ENCODE results near the gene GALNT17.

Gene GALNT17

DNA sequence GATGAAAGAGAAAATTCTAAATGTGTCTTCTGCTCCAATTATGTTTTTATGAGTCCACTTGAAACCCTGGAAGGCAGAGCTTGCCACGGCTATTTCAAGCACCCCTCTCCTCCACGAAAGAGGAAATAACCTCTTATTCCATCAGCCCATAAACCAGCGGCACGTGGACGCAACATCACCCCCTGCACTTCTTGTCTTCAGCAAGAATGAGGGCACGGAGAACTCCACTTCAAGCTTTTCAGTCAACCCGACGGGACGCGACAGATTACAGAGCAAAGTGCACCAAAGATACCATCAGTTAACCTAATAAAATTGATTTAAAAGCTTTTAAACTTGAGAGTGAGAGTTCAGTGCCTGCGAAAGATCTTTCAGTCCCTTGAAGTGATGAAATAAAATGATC lies 406.3 kb downstream of the GALNT17 start:
- H3K4me3 ChIP-seq (ENCODE audit: low read depth, low read length), result no peak overlapping the region
- no peak for DNase-seq (ENCODE audit: low read depth)
- TF ChIP-seq, protein P1, sequence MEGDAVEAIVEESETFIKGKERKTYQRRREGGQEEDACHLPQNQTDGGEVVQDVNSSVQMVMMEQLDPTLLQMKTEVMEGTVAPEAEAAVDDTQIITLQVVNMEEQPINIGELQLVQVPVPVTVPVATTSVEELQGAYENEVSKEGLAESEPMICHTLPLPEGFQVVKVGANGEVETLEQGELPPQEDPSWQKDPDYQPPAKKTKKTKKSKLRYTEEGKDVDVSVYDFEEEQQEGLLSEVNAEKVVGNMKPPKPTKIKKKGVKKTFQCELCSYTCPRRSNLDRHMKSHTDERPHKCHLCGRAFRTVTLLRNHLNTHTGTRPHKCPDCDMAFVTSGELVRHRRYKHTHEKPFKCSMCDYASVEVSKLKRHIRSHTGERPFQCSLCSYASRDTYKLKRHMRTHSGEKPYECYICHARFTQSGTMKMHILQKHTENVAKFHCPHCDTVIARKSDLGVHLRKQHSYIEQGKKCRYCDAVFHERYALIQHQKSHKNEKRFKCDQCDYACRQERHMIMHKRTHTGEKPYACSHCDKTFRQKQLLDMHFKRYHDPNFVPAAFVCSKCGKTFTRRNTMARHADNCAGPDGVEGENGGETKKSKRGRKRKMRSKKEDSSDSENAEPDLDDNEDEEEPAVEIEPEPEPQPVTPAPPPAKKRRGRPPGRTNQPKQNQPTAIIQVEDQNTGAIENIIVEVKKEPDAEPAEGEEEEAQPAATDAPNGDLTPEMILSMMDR (IDR thresholded peaks at IDR 0.05; ENCODE audit: control insufficient read depth, extremely low read depth, insufficient read depth), result no peak

DNA sequence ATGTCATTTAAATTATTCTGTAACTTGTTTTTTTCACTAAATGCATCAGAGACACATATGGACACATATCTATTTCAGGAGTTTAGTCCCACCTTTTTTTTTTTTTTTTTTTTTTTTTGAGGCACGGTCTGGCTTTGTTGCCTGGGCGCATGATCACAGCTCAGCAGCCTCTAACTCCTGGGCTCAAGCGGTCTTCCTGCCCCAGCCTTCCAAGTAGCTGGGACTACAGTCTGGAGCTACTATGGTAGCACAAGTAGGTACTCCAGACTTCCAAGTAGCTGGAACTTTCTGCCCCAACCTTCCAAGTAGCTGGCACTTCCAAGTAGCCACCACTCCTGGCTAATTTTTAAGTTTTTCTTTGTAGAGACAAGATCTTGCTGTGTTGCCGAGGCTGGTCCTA lies 407.7 kb downstream of the GALNT17 start:
- no peak overlapping the region for H3K4me3 ChIP-seq (ENCODE audit: low read depth, low read length)
- DNase-seq (ENCODE audit: low read depth), result no peak
- TF ChIP-seq, protein P1 (IDR thresholded peaks at IDR 0.05; ENCODE audit: control insufficient read depth, extremely low read depth, insufficient read depth), result no peak

DNA sequence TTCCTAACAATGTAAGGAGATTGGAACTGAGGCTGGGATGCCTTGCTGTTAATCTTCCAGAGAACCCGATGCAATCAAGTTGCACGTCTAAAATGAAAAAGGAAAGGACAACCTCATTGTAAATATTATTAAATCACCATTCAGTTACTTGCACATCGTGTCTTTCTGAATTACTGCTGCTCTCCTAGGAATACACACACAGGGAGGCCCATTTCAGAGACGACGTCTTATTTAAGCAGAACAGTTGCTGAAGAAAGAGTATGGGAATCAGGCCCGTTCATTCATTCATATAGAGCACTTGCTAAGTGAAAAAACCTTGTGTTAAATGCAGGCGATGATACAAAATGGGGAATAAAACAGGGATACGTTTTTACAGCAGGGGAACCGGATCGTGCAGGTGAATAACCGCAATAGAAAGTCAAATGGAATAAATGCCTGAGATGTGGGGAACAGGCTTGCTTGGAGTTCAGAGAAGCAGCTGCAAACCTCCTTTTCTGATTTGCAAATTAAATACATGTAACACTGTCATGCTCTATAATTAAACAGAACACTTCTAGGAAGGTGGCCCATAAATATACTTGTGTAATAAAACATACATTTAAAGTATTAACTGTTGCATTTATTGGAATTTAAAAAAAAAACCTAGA lies 409.9 kb downstream of the GALNT17 start:
- DNase-seq (ENCODE audit: low read depth), result no peak
- TF ChIP-seq, protein P1 (IDR thresholded peaks at IDR 0.05; ENCODE audit: control insufficient read depth, extremely low read depth, insufficient read depth), result no peak
- H3K4me3 ChIP-seq (ENCODE audit: low read depth, low read length), result no peak overlapping the region

DNA sequence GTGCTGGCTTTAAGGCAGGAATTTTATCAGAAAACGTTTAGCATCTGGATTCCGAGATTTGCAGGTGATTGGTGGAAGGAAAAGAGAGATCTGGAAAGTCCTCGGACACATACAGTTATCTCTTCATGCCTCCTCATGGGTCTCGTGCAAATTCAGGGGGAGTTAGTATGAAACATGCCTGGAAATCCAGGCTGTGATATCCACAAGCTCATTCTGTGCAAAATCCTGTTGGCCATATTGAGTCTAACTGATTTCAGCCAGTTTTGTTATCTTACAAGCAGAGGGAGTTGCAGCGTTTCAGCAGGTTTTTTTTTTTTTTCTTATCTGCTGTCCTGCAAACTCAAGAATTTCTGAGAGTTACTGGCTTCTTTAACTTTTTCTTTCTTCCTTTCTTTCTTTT lies 411.5 kb downstream of the GALNT17 start:
- DNase-seq (ENCODE audit: low read depth), result no peak
- TF ChIP-seq, protein P1 (IDR thresholded peaks at IDR 0.05; ENCODE audit: control insufficient read depth, extremely low read depth, insufficient read depth), result no peak
- H3K4me3 ChIP-seq (ENCODE audit: low read depth, low read length), result no peak overlapping the region

DNA sequence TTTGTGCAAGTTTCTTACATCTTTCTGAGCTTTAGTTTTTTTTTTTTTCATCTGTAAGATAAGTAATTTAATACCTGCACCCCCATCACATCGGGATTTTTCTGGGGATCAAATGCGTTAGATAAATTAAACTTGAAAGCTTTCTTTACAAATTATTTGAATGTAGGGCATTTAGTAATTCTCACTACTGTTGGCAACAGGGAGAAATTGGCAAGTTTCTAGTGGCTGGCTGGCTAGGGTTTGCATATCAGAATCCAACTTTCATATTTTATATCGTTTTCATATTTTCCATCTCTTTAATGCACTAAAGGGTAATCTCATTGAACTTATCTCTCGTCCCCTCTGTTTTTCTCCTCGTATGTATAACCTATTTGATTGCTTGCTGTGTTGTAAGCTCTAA lies 412.9 kb downstream of the GALNT17 start:
- TF ChIP-seq, protein P1 (IDR thresholded peaks at IDR 0.05; ENCODE audit: control insufficient read depth, extremely low read depth, insufficient read depth), result no peak
- H3K4me3 ChIP-seq (ENCODE audit: low read depth, low read length), result no peak overlapping the region
- no peak for DNase-seq (ENCODE audit: low read depth)

DNA sequence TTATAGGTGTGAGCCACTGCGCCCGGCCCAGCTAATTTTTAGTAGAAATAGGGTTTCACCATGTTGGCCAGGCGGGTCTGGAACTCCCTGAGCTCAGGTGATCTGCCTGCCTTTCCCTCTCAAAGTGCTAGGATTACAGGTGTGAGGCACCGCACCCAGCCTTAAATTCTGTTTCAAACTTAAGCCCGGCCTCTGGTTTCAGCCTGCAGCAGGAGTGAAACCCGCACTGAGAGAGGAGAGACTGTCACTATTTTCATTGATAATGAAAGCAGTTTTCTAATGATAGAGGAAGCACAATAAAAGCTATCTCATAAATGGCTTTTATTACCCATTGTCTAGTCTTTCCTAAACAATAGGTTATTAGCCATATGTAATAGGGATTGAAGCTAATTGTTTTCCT lies 415.5 kb downstream of the GALNT17 start:
- no peak overlapping the region for H3K4me3 ChIP-seq (ENCODE audit: low read depth, low read length)
- TF ChIP-seq, protein P1 (IDR thresholded peaks at IDR 0.05; ENCODE audit: control insufficient read depth, extremely low read depth, insufficient read depth), result no peak
- DNase-seq (ENCODE audit: low read depth), result no peak

DNA sequence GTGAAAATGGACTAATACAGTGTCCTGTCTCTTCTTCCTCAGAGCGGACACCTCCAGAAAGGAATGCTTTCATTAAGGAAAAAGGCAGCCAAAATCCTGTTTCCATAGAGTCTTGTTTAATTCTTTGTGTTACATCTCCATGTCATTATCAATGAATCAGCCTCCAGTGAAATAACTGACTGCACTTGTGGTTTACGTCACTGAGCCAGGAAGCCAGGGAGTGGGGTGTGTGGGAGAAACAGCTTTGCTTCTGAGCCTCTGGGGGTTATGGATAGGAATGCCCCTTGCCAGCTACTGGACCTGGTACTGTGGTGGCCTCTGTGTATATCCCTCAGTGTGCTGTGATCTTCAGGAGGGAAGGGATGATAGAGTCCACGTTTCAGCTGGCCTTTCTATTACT lies 416.8 kb downstream of the GALNT17 start:
- no peak for DNase-seq (ENCODE audit: low read depth)
- H3K4me3 ChIP-seq (ENCODE audit: low read depth, low read length), result no peak overlapping the region
- TF ChIP-seq, protein P1 (IDR thresholded peaks at IDR 0.05; ENCODE audit: control insufficient read depth, extremely low read depth, insufficient read depth), result no peak

Measured in LNCaP clone FGC (cell line).